GM18517 (cell line): ENCODE data around the gene TNFAIP6.

ENCODE experiments used
- ATAC-seq: cut with Tn5 transposase; IDR thresholded peaks from one replicate; pipeline ENCODE4 v1.9.1; 2021; ENCODE audit warnings: mild to moderate bottlenecking, moderate library complexity; ENCODE audit not compliant: unreplicated experiment

Gene TNFAIP6

DNA sequence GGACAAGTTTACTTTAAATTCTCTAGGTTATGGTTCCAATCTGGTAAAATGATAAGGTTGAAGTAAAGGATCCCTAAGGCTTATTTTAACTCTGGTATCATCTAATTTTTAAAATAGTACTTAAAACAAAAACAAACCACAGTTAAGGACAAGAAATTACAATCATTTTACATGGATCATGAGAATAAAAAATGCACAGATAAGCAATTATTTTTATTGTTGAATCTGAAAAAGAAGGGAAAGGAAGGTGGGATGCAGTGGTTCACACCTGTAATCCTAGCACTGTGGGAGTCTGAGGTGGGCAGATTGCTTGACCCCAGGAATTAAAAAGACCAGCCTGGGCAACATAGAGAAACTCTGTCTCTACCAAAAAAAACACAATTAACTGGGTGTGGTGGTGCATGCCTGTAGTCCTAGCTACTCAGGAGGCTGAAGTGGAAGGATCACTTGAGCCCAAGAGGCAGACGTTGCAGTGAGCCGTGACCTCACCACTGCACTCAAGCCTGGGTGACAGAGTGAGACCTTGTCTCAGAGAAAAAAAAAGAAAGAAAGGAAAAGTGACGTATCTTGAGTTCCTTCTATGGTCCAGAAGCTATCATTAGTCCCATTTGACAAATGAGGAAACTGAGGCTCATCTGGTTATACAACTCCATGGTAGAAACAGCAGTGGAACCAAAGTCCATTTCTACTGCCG, 2.5 kb downstream of the TNFAIP6 start:
- no peak for ATAC-seq

GRCh38 chr2:151361674-151362370, 4.4 kb downstream of the TNFAIP6 start:
- ATAC-seq, result no peak

DNA sequence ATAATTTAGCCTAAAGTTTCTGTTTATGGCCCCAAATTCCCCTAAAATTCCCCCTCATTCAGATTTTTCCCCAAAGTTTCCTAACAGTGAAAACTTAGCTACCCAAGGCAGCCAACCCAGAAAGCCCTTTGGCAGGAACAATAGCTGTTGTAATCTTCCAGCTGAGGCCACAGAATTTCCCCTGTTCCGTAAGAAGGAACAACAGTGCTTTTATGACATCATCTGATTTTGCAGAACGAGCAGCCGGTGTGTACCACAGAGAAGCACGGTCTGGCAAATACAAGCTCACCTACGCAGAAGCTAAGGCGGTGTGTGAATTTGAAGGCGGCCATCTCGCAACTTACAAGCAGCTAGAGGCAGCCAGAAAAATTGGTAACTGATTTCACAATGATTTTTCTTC, 6.3 kb downstream of the TNFAIP6 start:
- peak; percentile 83 for ATAC-seq

DNA sequence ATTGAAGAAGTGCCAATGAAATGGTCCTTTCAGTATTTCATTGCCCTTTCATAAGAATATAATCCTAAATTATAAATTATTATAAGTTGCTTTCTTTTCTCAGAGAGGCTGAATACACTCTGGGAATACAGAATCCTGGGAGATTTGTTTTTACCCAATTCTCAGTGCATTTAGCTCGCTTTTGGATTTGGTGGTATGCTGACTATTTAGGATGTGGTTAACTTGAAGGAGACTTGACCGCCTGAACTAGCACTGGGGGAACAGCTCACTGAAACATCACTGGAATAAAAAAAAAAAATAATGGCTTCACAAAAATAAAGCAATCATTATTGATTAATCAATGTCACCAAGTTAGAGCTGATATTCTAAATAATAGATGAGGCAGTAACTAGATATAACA, 10.2 kb downstream of the TNFAIP6 start:
- no peak for ATAC-seq

GRCh38 chr2:151374436-151374835, 17.0 kb downstream of the TNFAIP6 start:
- peak; percentile 92 for ATAC-seq

DNA sequence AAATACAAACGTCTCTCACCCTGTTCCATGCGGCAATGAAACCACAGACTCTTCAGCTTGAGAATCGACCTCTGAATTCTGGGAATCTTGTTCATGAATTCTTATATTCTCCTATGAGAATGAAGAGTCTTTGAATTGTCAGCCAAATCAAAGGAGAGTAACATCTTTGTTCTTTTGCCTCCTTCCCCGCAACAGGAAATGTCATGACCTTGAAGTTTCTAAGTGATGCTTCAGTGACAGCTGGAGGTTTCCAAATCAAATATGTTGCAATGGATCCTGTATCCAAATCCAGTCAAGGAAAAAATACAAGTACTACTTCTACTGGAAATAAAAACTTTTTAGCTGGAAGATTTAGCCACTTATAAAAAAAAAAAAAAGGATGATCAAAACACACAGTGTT, 21.8 kb downstream of the TNFAIP6 start:
- ATAC-seq, result no peak

- ATAC-seq, result no peak
These were observed 23.3 kb downstream of the TNFAIP6 start for GRCh38 chr2:151380580-151381235.

GRCh38 chr2:151381266-151381665, 23.9 kb downstream of the TNFAIP6 start:
- no peak for ATAC-seq

DNA sequence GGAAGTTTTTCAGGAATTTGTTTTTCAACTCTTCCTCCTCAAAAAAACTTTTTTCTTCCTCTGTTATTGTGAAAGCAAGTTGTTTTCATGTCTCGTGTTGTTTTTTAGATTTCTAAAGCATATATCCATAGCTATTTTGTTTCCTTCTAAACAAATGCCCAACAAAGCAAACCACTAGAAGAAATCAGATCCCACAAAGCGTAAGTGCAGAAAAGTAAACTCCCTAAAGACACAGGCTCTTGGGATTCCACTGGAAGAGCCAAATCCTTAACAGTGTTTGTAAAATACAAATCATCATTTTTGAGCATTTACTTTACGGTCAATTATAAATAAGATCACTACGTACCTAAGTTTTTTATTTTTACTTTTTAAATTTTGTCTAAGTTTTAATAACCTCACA, 30.6 kb downstream of the TNFAIP6 start:
- no peak for ATAC-seq

DNA sequence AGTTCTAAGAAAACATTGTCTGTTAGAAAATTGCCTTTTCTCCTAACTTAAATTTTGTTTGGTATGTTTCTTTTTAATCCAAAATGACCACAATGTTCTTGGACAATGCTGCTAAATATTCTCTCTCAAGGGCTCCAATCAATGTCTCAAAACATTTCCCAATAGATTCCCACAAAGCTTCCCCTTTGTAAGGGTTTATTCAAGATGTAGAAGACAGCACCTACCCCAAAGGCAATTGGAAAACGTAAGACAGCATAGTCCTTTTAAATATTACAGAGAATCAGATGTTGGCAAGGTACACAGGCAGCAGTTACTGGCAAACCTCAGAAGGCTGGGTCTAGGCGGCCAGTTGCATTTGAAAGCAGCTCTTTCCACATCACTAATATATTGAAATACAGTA, 34.0 kb downstream of the TNFAIP6 start:
- no peak for ATAC-seq

DNA sequence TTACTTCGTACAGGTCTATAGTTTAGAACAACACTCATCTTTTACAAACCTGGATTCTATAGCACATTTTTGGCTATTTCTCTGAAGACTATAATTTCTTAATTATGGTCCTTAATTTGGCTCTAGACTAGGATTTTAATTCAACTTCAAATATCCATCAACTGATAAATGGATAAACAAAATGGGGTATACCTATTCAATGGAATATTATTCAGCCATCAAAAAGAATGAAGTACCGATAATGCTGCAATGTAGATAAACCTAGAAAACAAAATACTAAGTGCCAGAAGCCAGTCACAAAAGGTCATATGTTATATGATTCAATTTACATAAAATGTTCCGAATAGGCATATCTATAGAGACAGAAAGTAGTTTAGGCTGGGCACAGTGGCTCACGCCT, 37.1 kb downstream of the TNFAIP6 start:
- no peak for ATAC-seq

- ATAC-seq, result no peak
These were observed 38.4 kb downstream of the TNFAIP6 start for GRCh38 chr2:151395509-151396374.

- no peak for ATAC-seq
These were observed 42.6 kb downstream of the TNFAIP6 start for GRCh38 chr2:151399981-151400380.

DNA sequence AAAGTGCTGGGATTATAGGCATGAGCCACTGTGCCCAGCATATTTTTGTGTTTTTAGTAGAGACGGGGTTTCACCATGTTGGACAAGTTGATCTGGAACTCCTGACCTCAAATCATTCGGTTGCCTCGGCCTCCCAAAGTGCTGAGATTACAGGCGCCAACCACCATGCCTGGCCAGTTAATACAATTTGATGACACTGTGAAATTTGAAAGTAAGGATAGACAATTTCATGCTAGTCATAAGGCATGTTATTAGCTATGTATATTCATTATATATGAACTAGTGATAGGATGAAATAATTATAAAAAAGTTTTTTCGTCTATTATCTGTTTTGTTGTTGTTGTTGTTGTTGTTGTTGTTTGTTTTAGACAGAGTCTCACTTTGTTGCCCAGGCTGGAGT, 43.8 kb downstream of the TNFAIP6 start:
- no peak for ATAC-seq

- ATAC-seq, result no peak
These were observed 46.5 kb downstream of the TNFAIP6 start for GRCh38 chr2:151403914-151404313.

DNA sequence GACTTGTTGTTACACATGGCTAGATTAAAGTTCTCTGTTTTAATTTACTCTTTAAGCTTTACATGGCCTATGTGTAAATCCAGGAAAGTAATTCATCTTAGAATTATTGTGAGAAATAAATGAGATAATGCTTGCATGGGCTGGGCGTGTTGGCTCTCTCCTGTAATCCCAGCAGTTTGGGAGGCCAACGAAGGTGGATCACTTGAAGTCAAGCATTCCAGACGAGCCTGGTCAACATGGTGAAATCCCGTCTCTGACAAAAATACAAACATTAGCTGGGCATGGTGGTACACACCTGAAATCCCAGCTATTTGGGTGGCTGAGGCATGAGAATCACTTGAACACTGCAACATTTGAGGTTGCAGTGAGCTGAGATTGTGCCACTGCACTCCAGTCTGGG, 48.0 kb downstream of the TNFAIP6 start:
- no peak for ATAC-seq

DNA sequence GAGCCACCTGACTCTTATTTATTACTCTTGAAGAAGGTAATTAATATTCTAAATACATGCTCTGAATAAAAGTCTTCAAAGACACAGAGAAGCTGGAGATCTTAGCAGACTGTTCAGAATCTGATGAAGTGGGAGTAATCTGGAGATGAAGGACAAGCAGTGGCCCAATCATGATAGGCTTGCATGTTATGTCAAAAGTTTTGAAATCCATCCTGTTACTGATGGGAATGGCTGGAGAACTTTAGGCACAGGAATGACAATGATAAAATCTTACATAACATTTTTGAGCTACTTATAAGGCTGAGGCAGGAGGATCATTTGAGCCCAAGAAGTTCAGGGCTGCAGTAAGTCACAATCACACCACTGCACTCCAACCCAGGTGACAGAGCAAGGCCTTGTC, 49.9 kb downstream of the TNFAIP6 start:
- ATAC-seq, result no peak

- ATAC-seq, result no peak
These were observed 51.6 kb downstream of the TNFAIP6 start for GRCh38 chr2:151408788-151409600.

- peak; percentile 88 for ATAC-seq
These were observed 52.5 kb downstream of the TNFAIP6 start, which contains the start of gene RIF1 for GRCh38 chr2:151409601-151410484. Gene RIF1 (plus strand): TSS chr2:151409902. CDS start chr2:151410424, 522 bp downstream.
